GM19455 (cell line): ENCODE results near the gene PAQR7.
"Not testable (repeated sequence)": the region's sequence is repeated elsewhere in the genome, so short reads cannot be mapped to it uniquely, and the experiment has no call there.

Experiments
- ATAC-seq: cut with Tn5 transposase; IDR thresholded peaks from one replicate; pipeline ENCODE4 v1.9.1; 2021; ENCODE audit not compliant: unreplicated experiment

Gene PAQR7

DNA sequence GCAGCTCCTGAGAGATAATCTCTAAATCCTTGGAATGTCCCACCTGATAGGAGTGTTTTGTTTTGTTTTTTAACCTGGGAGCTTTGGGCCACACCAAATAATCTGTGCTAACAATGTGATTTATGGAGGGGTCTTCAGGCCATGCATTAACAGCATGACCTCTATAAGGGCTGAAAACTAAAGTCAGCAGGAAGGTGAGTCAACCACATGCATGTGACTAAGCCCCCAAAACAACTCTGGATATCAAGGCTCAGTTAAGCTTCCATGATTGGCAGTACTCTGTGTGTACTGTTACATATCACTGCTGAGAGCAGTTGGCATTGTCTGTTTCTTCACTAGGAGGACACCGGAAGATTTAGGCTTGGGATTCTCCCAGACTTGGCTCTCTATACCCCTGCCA, 27.0 kb downstream of the PAQR7 start:
- no peak for ATAC-seq

DNA sequence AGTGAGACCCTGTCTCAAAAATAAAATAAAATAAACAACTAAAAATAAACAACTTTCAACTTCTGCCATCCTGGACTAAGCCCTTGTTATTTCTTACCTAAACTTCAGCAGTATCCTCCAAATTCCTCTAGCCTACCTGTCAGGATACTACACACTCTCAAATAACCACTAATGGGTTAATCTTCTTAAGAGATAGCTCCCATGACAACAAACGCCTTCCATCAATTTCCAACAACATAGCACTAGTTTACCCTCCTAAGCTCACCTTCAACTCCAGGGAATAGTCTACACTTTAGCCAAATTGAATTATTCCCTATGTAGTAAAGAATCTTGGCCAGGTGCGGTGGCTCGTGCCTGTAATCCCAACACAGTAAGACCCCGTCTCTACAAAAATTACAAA, 27.6 kb downstream of the PAQR7 start:
- ATAC-seq = no peak

DNA sequence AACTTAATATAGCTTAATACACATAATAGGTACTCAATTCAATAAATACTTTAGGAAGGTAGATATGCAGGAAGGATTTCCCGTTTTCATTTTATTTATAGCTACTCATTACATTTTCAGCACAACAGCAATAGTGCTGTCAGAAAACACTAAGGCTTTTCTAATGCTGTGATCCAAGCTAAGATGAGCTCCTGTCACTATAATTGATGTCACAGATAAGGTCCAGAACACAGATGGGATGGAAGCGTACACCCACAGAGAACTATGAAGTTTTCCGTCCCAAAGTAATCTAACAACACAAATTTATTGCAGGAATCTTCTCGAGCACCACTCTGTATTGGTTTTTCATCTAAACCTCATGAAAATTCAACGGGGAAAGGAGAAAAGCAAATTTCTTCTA, 29.8 kb downstream of the PAQR7 start:
- ATAC-seq = no peak

DNA sequence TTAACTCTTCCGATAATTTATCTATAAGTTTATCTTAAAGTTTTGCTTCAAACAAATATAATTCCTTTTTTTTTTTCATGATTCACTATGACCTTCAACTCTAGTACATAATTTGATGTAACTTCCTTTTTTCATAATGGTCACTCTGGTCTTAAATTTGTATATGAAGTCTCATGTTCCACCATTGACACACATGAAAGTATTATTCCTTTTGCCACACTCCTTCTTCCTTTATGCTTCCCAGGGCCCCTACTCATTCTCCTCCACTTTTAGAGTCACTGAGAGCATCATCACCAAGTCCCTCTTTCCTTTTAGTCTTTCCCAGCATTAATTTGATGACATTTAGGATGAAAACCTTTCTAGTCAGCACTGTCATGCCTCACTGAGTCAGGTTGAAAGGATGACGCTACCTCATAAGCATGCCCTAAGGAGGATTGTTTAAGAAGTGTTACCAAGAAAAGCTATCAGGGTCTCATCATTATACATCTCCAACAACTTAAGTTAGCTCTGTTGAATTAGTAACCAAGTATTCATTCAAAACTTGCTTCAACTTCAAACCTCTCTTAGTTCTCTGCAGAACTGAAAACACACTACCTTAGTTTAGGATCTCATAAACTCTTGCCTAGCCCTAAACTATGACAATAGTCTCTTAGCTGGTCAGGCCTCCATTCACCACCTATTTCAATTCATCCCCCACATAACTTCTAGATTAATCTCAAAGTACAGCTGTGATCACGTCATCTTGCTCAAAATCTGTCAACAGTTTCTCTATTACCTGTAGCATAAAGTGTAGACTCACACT, 30.8 kb downstream of the PAQR7 start:
- ATAC-seq = no peak

DNA sequence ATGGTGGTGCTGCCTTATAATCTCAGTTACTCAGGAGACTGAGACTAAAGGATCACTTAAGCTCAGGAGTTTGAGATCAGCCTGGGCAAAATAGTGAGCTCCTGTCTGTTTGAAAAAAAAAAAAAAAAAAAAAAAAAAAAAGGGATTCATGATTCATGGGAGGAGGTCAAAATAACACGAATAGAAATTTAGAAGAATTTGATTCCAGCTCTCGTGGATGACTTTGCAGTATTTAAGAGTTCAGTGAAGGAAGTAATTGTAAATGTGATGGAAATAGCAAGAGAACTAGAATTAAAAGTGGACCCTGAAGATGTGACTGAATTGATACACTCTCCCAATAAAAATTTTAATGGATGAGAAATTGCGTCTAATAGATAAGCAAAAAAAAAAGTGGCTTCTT, 32.0 kb downstream of the PAQR7 start:
- no peak for ATAC-seq

DNA sequence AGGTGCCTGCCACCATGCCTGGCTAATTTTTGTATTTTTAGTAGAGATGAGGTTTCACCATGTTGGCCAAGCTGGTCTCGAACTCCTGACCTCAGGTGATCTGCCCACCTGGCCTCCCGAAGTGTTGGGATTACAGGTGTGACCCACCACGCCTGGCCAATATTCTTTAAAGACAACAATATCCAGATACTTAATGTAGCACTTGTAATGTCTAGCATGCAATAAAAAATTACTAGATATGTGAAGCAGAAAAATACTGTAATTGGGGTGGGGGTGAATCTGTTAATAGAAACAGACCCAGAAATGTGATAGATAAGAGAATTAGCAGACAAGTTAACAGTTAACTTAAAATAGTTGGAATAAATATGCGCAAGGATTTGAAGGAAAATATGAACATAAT, 35.7 kb downstream of the PAQR7 start:
- not testable (repeated sequence) for ATAC-seq

DNA sequence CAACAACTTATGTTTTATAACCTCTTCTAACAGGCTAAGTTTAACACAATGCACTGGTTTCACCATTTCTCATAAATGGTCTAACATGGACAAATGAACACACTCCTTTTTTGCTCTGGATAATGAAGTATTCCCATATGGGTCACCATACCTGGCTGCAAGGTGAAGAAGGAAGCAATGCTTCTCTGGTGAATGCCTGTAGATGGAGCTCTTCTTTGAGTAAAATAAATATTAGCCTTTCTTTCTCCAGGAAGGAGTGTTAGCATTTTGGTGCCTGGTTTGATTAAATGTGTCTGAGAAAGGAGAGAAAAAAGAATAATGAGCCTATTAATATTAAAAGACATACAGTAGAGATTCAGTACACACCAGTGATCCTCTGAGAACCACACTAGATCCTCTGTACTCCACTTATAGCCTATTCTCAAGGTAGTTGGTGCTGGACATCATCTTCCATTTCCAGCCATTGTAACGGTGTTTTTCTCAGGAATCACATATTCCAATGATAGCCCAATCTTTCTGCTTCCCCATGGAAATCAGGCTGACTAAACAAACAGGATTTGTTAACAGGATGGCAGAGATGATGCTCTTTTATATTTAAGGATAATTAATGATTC, 38.1 kb downstream of the PAQR7 start:
- no peak for ATAC-seq

DNA sequence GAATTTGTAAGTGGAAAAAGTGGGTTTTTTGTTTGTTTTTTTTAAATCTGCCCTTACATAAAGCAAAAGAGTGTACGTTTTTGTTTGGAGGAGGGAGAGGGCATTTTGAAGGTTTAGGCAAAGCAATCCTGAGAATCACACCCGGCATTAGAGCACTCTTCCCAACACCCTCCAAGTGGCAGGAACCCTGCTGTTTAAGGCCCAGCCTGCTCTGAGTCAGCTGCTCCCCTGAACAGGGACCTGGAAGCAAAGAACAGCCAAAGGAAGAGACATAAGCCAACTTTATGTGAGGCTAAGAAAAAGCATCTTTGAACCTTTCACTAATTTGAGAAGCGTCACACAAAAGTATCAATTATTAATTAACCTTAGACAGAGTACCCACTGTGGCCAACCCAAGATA, 38.8 kb downstream of the PAQR7 start:
- no peak for ATAC-seq

DNA sequence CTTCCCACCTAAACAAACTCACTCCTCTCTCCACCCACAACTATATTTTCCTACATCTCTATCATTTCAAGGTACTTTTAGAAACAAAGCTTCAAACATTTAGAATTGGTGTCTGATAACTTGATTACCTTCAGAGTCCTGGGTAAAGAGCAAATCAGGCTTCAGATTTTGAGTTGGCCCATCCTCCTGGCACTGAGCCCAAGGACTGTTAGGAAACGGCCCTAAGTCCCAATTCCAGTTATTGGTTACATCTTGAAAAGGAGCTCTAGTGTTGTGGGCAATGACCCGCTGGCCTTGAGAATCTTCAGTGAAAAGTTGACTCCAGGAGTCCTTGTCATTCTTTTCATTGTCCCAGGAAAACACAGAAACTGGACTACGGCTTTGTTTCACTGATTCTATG, 40.6 kb downstream of the PAQR7 start:
- ATAC-seq = no peak

DNA sequence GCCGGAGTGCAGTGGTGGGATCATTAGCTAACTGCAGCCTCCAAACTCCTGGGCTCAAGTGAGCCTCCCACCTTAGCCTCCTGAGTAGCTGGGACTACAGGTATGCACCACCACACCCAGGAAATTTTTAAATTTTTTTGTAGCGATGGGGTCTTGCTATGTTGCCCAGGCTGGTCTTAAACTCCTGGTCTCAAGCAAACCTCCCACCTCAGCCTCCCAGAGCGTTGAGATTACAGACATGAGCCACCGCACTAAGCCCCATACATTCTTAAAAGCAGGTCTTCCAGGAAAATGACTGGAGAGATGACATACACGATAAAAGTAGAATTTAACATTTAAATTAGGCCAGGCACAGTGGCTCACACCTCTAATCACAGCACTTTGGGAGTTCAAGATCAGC, 42.4 kb downstream of the PAQR7 start:
- ATAC-seq = no peak

DNA sequence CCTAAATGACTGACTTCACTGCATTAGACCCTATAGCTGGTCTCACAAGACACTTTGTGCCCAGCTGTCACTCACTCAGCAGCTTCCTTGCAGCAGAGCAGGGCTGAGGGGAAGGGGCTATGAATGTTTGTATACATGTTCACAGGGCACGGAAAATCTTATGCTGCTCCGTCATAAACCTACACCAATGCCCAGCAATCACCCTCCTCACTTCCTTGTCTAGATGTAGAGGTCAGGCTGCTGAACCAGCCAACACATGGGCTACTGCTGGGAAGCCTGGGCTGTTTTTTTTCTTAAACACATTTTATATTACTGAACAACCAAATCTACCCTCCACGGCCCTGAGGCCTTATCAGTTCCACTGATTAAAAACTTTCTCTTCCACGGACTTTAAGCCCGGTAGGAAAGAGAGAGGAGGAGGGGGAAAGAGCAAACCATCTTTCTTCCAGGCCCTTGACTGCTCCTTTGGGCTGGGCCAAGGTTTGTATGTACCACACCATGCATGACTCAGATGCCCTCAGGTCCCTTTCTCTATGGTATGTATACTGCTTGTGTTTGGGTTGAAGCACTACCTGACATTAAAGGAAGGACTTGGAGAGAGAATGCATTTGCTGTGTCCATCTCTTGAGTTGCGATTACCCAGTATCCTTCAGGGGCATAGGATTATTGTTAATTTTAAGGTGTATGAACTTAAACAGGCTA, 43.0 kb downstream of the PAQR7 start:
- no peak for ATAC-seq

DNA sequence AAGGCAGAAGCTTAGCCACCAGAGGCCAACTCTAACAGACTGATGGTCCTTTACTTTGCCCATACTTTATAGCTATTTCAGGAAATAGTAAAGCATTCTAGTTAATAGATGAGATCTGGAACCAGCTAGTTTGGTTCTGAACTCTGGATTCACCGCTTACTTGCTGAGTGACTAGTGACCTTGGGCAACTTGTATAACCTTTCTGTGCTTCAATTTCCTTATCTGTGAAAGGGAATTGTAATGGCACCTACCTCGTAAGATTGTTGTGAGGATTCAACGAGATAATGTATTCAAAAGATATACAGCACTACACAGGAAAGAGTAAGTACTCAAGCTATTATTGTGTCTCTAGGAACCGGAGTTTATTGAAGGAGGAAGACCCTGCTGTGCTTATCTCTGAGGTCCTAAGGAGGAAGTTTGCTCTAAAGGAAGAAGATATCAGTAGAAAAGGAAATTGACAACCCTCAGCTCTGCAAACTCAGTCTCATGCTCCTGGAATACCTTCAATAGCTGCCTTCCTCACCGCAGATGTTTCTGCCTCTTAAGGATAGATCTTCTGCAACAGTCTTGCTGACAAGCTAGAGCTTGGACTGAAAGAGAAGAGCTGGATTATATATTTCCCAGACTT, 43.8 kb downstream of the PAQR7 start:
- ATAC-seq = no peak

DNA sequence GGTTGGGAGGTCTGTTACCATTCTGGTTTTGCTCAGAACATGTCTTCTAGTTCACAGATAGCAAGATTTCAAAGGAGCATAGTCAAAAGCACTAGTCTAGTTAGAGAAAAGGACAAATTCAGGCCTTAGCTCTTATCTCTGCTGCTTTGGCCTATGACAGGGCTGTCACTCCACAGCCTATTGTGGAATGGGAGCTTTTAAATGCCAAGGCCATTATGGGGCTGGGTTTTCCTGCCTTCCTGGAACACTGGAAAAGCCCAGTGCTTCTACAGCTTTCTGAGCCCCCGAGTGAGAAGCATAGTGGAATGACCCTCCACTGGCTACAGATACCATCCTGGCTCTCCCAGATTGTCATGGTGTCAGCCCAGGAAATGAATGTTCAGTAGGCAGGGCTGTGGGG, 46.5 kb downstream of the PAQR7 start:
- ATAC-seq = no peak

DNA sequence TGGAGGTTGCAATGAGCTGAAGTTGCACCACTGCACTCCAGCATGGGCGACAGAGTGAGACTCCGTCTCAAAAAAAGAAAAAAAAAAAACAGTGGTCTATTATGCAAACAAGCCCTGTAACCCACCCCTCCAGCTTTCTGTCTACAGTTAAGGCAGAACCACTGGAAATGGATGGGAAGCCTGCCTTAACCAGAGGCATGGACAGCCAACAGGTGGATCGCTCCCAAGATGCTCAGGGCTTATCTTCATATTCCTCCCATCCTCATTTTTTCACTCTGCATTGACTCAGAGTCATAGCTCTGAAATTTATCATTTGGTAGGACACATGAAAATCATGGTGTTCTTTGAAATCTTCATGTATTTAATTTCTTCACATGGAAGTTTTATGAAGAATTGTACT, 47.0 kb downstream of the PAQR7 start:
- ATAC-seq = no peak

DNA sequence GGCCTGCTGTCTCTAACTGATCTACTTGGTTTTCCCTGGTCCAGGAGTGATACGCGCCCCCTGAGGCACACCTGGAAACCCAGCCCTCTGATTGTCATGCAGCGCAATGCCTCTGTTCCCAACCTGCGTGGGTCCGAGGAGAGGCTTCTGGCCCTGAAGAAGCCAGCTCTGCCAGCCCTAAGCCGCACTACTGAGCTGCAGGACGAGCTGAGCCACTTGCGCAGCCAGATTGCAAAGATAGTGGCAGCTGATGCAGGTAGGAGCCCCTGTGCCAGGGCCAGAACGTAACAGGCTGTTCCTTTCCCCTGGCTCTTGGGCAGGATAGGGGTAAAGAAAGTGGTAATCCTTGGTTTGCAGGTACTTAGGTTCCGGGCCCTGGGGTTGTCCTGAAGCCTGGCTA, 48.9 kb downstream of the PAQR7 start:
- no peak for ATAC-seq

DNA sequence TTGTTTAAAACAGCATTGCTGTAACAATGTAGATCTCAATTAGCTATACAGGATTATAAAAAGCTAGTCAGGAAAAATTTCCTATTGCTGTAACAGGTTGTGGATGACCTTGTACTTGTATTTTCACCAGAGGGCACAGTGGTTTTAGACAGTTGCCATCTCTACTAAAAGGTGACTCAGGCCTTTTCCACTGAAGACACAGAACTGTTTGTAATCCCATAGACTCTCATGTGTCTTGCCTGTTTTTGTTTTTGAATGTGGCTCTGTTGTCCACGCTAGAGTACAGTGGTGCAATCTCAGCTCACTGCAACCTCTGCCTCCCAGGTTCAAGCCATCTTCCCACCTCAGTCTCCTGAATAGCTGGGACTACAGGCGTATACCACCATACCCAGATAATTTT, 49.9 kb downstream of the PAQR7 start:
- ATAC-seq = no peak

DNA sequence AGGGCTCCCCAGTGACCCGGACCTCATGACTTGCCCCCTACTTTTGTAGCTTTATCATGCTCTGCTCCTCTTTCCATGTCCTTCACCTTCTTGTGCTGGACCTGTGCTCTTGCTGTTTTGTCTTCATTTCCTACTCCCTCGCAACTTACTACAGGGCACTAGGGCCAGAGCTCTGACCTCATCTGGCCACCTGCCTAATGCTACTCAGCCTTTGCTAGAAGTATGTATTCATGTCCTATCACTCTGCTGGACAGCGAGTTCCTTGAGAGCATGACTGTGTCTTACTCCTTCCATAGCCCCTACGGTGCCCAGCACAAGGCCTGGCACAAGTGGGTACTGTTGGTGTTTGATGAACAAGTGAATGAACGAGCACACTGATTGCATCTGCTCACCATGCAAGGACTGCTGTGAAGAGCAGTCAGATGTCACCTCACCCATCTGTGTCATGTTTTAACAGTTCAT, 53.8 kb downstream of the PAQR7 start:
- ATAC-seq = no peak

DNA sequence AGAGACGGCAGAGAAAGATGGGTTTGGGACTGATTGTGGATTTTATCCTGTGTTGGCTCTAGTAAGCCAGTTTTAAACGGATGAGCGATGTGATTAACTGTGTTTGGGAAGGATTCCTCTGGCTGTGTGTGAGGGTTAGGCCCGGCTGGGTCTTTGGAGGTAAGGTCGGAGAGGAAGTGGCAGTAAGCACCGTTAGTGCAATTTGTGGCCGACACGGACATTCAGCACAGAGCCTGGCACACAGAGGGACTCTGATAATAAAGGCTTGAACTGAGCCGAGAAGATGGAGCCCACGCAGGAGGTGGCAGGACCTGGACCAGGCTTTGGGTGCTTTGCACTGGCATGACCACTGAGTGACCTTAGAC, 54.4 kb downstream of the PAQR7 start:
- no peak for ATAC-seq

DNA sequence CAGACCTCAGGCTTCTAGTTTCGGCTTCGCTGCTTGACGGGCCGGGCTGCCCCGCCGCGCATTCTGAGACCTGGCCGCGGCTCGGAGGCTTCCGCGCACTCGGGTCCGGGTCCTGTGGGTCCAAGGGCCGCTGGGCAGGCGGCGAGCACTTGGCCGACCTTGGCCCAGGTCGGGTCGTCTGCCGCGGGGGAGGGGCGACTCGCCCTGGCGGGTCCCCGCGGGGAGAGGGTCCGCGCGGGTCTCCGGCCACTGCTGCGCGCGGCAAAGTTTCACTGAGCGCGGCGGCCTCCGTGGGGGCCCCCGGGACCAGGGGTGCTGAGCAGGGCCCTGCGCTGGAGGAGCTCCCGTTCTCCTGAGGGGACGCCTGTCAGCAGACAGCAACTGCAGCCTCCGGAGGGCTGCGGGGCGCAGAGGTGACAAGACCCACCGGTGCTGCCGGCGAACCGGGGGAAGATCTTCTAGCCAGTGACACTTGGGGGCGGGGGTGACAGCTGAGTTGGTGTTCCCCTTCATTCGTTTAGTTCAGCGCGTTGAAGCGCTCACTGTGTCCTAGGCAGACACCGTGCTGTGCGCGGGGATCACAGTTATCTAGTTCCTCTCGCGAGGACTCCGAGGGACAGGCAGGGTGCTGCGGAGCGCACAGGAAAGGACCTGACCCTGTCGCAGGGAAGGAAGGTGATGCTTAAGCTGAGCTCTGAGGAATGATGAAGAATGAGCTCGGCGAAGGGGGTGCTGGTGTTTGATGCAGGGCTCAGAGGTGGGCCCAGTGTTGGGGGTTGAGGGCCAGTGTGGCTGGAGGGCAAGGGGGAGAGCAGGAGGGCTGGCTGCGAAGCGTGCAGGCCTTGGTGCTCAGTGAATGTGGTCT, 55.0 kb downstream of the PAQR7 start:
- ATAC-seq = peak; percentile 58

DNA sequence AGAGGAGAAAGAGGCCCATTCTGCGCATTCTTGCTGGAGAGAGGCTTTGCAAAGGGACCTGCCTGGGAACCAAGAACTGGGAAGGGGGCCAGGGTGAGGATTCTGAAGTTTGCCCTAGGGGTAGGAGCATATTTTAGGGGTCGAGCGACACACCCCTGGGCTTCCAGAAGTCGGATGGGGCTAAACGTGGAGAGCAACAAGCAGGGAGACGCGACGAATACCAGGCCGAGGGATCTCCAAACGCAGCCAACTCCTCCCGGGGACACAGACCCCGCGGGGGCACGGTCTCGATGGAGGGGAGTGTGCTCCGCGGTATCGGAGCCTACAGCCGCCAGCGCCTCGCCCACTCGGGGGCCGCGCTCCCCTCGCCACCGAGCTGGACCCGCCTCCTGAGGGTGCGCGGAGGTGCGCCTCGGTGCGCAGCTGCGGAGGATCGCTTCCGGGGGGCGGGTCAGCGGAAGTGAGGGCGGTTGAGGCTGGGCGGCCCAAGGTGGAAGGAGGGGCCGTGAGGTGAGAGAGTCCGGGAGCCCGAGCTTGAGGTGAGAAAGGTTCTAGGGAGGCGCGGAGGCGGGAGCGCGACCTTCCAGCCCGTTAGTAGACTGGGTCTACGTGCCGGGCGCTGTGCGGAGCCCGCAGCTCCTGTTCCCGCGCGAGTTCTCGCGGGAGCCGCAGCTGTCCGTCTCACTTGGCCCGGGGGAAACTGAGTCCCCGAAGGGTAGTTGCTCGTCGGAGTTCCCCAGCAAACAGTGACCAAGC, 55.8 kb downstream of the PAQR7 start, which contains the start of gene MTFR1L:
MTFR1L (plus strand) TSS at position 464 of the 756 bp plus-strand sequence. CDS start 3,151 bp downstream, outside the sequence.
- peak; percentile 80 for ATAC-seq
